ENCODE data around the gene PRPH.

PRPH gene

GRCh38 chr12:49345051-49345824 is 50.3 kb downstream of the PRPH start:
- no peak overlapping the region for H3K9ac ChIP-seq
- H3K4me3 ChIP-seq (ENCODE audit: low read depth, low read length) = peak overlapping the region; percentile 50
- no peak for TF ChIP-seq CTCF (IDR thresholded peaks at IDR 0.05)
- H2AFZ ChIP-seq = peak overlapping the region; percentile 85
- no peak overlapping the region for H3K27ac ChIP-seq
- H3K4me1 ChIP-seq = peaks cover 28% of the 10 kb centered on the region
- H3K9me3 ChIP-seq (ENCODE audit: control insufficient read depth, low read length) = no peaks in the 10 kb centered on the region
- no peaks in the 10 kb centered on the region for H3K36me3 ChIP-seq (ENCODE audit: control insufficient read depth, insufficient read depth, low read length)
- no peaks in the 10 kb centered on the region for H3K27me3 ChIP-seq (ENCODE audit: control insufficient read depth, insufficient read depth, low read length)
- peak overlapping the region; percentile 73 for H3K4me2 ChIP-seq (ENCODE audit: low read length)
- H3K79me2 ChIP-seq = no peaks in the 10 kb centered on the region

GRCh38 chr12:49345825-49346658 is 51.1 kb downstream of the PRPH start:
- H3K4me1 ChIP-seq = peaks cover 28% of the 10 kb centered on the region
- peak overlapping the region; percentile 44 for H2AFZ ChIP-seq
- H3K9me3 ChIP-seq (ENCODE audit: control insufficient read depth, low read length) = no peaks in the 10 kb centered on the region
- H3K27me3 ChIP-seq (ENCODE audit: control insufficient read depth, insufficient read depth, low read length) = no peaks in the 10 kb centered on the region
- H3K27ac ChIP-seq = no peak overlapping the region
- H3K9ac ChIP-seq = no peak overlapping the region
- no peak for TF ChIP-seq CTCF (IDR thresholded peaks at IDR 0.05)
- H3K79me2 ChIP-seq = no peaks in the 10 kb centered on the region
- no peaks in the 10 kb centered on the region for H3K36me3 ChIP-seq (ENCODE audit: control insufficient read depth, insufficient read depth, low read length)
- peak overlapping the region; percentile 33 for H3K4me3 ChIP-seq (ENCODE audit: low read depth, low read length)
- peak overlapping the region; percentile 59 for H3K4me2 ChIP-seq (ENCODE audit: low read length)

- no peaks in the 10 kb centered on the region for H3K9me3 ChIP-seq (ENCODE audit: control insufficient read depth, low read length)
- H3K4me1 ChIP-seq = peaks cover 28% of the 10 kb centered on the region
- peak within 1 kb of the TSS; percentile 44 for H2AFZ ChIP-seq
- peak within 1 kb of the TSS; percentile 44 for H3K4me3 ChIP-seq (ENCODE audit: low read depth, low read length)
- no peak within 1 kb of the TSS for H3K27ac ChIP-seq
- no peak within 1 kb of the TSS for H3K9ac ChIP-seq
- H3K27me3 ChIP-seq (ENCODE audit: control insufficient read depth, insufficient read depth, low read length) = no peaks in the 10 kb centered on the region
- H3K79me2 ChIP-seq = no peaks in the 10 kb centered on the region
- peak within 1 kb of the TSS; percentile 59 for H3K4me2 ChIP-seq (ENCODE audit: low read length)
- TF ChIP-seq CTCF (IDR thresholded peaks at IDR 0.05) = no peak
- H3K36me3 ChIP-seq (ENCODE audit: control insufficient read depth, insufficient read depth, low read length) = no peaks in the 10 kb centered on the region
Observed at GRCh38 chr12:49346659-49347310, 51.8 kb downstream of the PRPH start, which contains the start of gene DNAJC22. DNAJC22 (plus strand) TSS chr12:49346888; CDS start chr12:49348873, 1,985 bp downstream.

GRCh38 chr12:49347311-49348193 is 52.6 kb downstream of the PRPH start:
- H3K27me3 ChIP-seq (ENCODE audit: control insufficient read depth, insufficient read depth, low read length) = no peaks in the 10 kb centered on the region

More at GRCh38 chr12:49347311-49348193, 52.6 kb downstream of the PRPH start:
- Histone ChIP-seq H3K79me2 (no peaks in the 10 kb centered on the region), H3K4me2 (ENCODE audit: low read length) (peak overlapping the region; percentile 47), H3K36me3 (ENCODE audit: control insufficient read depth, insufficient read depth, low read length) (no peaks in the 10 kb centered on the region), H3K4me3 (ENCODE audit: low read depth, low read length) (peak overlapping the region; percentile 44), H3K9ac (no peak overlapping the region), H2AFZ (peak overlapping the region; percentile 18), H3K4me1 (peaks cover 28% of the 10 kb centered on the region), H3K27ac (no peak overlapping the region), H3K9me3 (ENCODE audit: control insufficient read depth, low read length) (no peaks in the 10 kb centered on the region)
- peak; percentile 95 for TF ChIP-seq CTCF (IDR thresholded peaks at IDR 0.05)
